ENCODE data around the gene BCL11B.

GRCh38 chr14:99137001-99137700, 134.8 kb downstream of the BCL11B start:
- no peak for TF ChIP-seq CTCF (IDR thresholded peaks at IDR 0.05)
- TF ChIP-seq POLR2AphosphoS5 (IDR thresholded peaks at IDR 0.05; ENCODE audit: insufficient read depth in 1 of 2, low read depth in 1 of 2) = no peak

All from vagina (tissue), 2 donors.